NCI-H2196 treated with DMSO at 0.1 percent for 48 hours (cell line): Measurements from ENCODE around the gene MAU2.

Source experiments
- DNase-seq: peaks from one replicate; lab custom pipeline; 2025; ENCODE audit not compliant: unreplicated experiment; lab: John Stamatoyannopoulos, UW

Gene MAU2

GRCh38 chr19:19306191-19306590 lies 14.4 kb upstream of the MAU2 start:
- DNase-seq: no peak

DNA sequence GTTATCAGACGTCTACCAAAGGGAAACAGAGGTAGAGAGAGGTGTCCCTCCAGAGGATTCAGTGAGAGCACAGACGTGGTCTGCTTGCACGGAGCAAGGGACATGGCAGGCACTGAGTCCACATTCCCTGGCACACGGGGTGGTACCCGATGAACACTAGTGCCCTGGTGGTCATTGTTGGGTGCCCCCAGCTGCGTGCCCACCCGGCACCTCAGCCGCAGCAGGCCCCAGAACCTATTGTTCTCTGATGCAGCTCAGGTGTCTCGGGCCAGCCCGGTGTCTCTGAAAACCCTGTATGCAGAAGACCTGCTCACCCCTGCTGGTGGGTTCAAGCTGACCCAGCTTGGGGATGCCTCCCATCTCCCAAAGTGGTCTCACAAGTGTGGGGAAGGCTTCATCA lies 12.3 kb upstream of the MAU2 start:
- no peak for DNase-seq

DNA sequence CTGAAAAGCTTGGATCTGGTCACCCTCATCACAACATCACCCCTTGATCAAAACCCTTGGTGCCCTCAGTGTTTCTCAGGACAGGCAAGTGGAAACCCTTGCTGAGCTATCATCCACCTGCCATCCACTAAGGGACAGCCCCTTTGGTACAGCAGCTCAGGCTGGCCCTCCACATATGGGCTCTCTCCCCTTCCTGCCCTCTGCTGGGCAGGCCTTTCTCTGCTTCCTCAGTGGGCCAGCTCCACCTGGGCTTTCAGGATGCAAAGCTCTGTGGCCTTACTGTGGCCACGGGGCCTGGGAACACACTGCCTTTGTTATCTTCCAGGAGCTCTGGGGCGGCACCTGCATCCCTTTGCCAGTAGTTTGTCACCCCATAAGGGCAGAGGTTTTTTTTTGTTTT lies 5.2 kb upstream of the MAU2 start:
- no peak for DNase-seq

GRCh38 chr19:19316082-19316481 lies 4.5 kb upstream of the MAU2 start:
- DNase-seq: no peak

DNA sequence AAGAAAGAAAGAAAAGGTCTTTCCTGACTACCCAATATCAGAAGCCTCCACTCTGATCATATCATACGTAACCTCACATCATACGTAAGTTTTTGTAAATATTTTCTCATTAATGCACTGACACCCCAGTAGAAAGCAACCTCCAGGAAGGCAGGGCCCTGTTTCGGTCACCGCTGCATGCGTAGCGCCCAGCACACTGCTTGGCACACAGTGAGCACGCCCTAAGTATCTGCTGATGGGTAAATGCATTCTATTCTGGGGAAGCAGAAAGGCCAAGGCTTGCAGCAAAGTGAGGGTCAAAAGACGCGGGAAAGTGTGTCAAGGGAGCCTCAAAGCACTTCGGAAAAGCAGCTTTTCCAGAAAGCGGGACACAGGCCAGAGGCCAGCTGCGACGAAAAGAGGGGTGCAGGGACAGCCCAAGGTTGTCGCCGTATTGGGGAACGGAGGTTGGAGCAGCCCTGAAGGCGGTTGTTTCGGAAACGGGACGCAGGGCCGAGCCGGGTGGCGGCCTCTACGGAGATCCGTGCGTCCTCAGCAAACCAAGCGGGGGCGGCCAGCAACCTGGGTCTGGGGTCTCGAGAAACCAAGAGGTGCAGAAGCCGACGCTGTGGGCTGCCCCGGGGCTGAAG lies 783 bp upstream of the MAU2 start:
- no peak for DNase-seq

DNA sequence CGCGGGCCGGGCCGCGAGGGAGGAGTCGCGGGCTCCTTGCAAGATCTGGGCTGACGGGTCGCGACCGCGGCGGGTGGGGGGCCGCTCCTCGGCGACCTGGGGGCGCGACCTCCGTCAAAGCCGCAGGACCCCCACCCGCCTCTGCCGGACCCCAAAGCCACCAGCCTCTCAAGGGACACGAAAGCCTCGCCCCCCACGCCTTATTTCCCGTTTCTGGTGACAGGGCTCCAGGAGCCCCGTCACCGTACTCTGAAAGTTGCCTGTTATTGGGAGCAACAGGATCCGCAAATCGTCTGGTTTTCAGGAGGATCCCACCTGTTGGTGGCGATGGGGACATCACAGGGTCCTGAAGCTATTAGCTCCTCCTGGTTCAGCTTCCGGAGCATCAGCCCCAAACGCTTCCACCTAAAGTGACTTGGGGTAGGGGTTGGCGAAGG lies 530 bp downstream of the MAU2 start:
- DNase-seq: no peak

GRCh38 chr19:19324059-19324770 lies 3.6 kb downstream of the MAU2 start:
- DNase-seq: no peak

- DNase-seq: no peak
Measured at GRCh38 chr19:19327672-19328071, 7.0 kb downstream of the MAU2 start.

DNA sequence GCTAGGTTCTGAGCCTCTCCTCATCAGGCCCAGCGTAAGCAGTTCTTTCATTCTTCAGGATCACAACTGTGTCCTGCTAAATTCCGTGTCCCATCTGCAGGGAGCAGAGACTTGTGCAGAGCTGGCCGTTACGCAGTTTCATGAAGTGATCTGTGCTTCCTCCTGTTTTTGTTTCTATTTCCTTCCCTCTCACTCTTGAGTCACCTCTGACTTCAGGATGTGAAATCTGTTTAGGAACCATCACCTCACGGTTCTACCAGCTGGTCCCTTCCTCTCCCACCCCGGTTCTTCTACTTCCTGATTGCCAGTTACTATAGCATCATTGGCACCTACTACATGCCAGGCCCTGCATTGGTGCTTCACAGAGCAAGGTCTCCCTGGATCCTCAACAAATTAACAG lies 8.5 kb downstream of the MAU2 start:
- DNase-seq: no peak

DNA sequence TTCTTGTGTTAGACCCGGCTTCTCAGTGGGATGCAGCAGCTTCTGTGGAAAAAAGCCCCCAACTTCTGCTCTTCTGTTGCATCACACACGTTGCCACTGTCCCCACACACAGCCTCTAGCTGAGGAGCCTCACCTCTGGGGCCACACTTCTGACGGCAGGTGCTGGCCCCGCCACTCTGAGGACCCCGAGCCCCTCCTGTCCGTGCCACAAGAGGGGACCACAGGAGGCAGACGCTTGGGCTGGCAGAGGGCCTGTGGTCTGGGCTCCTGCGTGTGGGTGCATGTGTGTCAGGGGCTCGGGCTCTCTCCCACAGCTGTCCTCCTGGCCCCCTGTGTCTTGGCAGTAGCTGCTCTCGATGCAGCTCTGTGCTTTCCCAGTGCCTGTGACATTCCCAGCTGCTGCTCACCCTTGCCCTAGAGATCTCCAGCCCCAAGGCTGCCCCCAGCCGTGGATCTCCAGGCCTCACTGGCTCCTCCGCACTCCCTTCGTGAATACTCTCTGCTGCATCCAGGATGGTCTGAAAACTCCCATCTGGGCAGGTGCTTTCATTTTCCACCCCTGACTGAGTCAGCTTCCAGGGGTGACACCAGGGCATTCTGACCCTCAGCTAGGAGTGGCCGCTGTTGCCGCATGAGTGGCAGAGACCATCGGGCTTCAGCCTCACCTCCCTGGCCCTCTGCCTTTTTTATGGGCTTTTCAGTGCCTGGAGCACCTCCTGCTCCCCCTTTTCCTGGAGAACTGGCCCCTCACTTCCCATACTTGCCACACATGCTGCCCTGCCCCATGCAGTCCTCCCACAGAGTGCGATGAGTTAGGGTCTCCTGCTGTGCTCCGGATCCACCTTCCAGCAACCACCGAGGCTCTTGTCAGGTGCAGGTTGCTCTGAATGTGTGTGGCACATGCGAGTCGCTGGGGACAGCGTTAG lies 13.7 kb downstream of the MAU2 start:
- DNase-seq: no peak

- DNase-seq: no peak
Measured at GRCh38 chr19:19334989-19335344, 14.3 kb downstream of the MAU2 start.

DNA sequence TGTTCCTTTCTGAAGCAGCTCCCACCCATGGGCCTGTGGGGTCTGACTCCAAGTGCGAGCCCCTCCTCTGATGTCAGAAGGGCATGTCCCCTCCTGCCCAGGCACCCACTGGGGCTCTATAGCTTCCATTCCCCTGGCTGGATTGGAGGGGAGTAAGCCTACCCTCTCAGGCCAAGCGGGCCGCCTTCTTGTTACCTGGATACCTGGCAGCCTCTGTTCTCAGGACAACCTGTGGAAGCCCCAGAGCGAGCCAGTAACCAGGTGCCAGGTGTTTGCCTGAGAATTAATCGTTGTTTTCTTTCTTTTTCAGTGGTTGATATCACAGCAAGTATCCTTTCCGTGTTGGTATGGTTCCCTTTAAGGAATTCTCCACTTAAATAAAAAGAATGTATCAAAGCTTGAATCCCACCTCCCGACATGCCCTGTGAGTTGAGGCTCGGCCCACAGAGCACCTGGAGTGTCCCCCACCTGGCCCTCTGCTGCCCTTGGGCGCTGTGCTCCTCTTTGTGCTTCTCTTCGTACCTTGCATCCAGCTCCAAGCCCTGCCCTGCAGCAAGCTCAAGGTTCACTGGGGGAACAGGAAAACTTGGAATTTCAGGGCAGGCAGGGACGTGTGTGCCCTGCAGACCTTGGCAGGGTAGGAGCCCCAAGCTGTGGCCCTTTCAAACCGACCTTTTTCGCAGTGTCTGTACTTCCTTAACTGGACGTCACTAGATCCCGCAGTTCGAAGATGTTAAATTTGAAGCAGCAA lies 15.0 kb downstream of the MAU2 start:
- no peak for DNase-seq

DNA sequence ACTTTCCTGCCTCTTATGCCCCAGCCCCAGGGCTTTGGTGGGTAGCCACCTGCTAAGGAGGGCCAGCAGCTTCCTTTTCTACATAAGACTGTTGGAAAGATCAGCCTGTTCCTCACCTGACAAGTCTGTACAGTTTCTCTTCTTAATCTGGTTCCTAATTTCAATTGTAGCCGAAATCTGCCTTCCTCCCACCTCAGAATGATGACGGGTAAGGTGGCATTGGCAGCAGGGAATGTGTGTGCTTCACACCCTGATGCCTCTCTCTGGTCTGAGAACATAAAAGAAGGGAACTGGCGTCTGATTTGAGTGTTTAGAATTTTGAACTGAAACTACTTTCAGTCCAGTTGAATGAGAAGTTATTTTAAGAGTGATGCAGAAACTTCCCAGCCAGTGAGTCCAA lies 16.0 kb downstream of the MAU2 start:
- no peak for DNase-seq

- DNase-seq: no peak
Measured at GRCh38 chr19:19337120-19337519, 16.5 kb downstream of the MAU2 start.

GRCh38 chr19:19338082-19338481 lies 17.5 kb downstream of the MAU2 start:
- no peak for DNase-seq

GRCh38 chr19:19341026-19341425 lies 20.4 kb downstream of the MAU2 start:
- no peak for DNase-seq

GRCh38 chr19:19342086-19343015 lies 21.7 kb downstream of the MAU2 start:
- peak; percentile 76 for DNase-seq

DNA sequence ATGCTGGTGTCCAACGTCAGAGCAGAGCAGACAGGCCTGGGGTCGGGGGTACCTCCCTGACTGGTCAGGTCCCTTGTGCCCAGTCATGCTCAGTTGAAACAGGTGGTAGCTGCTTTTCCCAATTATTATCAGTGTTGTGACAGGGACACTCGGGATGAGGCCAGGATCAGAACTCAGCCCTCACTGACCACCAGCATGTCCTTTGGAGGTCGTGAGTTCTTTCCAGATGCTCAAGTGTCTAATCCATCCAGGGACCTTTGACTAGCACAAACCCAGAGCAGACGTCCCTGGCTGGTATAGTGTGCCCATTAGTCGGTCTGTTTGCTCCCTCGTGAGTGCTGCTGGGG lies 22.4 kb downstream of the MAU2 start:
- no peak for DNase-seq

DNA sequence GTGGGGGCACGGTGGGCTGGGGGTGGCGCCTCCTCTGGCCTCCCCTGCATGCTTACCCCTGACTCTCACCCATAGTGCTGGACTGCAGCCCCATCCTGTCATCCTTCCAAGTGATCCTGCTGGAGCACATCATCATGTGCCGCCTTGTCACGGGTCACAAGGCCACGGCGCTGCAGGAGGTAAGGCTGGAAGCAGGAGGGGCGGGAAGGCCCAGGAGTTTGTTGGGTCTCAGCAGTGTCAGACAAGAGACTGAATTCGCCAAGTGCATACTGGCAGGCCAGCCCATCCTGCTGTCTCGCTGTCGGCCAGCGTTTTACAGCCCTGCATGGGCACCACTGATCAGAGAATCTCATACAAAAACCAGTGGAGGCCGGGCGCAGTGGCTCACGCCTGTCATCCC lies 23.1 kb downstream of the MAU2 start:
- no peak for DNase-seq

- DNase-seq: no peak
Measured at GRCh38 chr19:19345232-19345631, 24.6 kb downstream of the MAU2 start.
